HepG2 (cell line): ENCODE data around the gene ALPI. TPM values are rescaled to one million over a fixed set of nuclear protein-coding genes. Genes with fewer than 3 reads are reported as not detected.

Experiments
- ATAC-seq: fragments of 200-7000 bp; cut with Tn5 transposase; 3 replicates; pipeline ENCODE4 v1.9.1; 2020; ENCODE audit warnings: mild to moderate bottlenecking, moderate library complexity
- BruUV-seq: library from RNA; stranded (reverse); fragments of 400-500 nt; replicated peaks from 2 replicates; lab custom pipeline; 2021; lab: Mats Ljungman, UMichigan
- CTCF ChIA-PET: fragments of 300-600 bp; formaldehyde crosslinking; extraction: SDS; loops from one replicate; lab custom pipeline; 2021; ENCODE audit warnings: low total read pairs, inconsistent platforms, low intra/inter-chr PET ratio; lab: Yijun Ruan, JAX
- POLR2A ChIA-PET: fragments of 350-600 bp; sonication (Branson Sonifier 250); formaldehyde crosslinking; loops from one replicate; lab custom pipeline; 2020; ENCODE audit warnings: antibody characterized with exemption, inconsistent platforms; lab: Yijun Ruan, JAX
- DNase-seq: peaks from one replicate; pipeline ENCODE4 v3.0.0-alpha.2; 2015; ENCODE audit warnings: low spot score
- FAIRE-seq: peaks from 3 replicates; lab custom pipeline; 2011; peaks lifted over from hg19 to GRCh38; lab: Jason Lieb, UNC
- H2AFZ ChIP-seq: one replicate; pipeline ENCODE4 v1.6.1; 2011; ENCODE audit warnings: low read length, inconsistent platforms
- H3K27ac ChIP-seq: fragments of 300-600 bp; 3 replicates; pipeline ENCODE4 v1.8.0; 2011; ENCODE audit warnings: mixed run types, mild to moderate bottlenecking, mixed read lengths, low read length, inconsistent platforms; ENCODE audit not compliant: insufficient read depth; ENCODE audit errors: extremely low read length
- H3K27me3 ChIP-seq, 2 experiments: fragments of 200-600 bp in 1 of 2; 2 replicates in 1 of 2; 3 replicates in 1 of 2; pipeline versions ENCODE4 v1.6.0 to v1.8.0; 2011; ENCODE audit warnings: low read length in 2 of 2, mild to moderate bottlenecking in 2 of 2, moderate library complexity in 2 of 2, inconsistent platforms in 1 of 2; ENCODE audit not compliant: insufficient read depth in 2 of 2, control insufficient read depth in 1 of 2
- H3K36me3 ChIP-seq, 2 experiments: fragments of 200-600 bp in 1 of 2; replicated peaks in 1 of 2; 2 replicates in 1 of 2; 3 replicates in 1 of 2; pipeline versions ENCODE4 v1.5.1 to v1.8.0; 2011; ENCODE audit warnings: low read length in 2 of 2, inconsistent platforms in 1 of 2; ENCODE audit not compliant: insufficient read depth in 2 of 2, control insufficient read depth in 1 of 2
- H3K4me1 ChIP-seq: 2 replicates; pipeline ENCODE4 v1.5.1; 2012; ENCODE audit warnings: low read length, inconsistent platforms; ENCODE audit not compliant: insufficient read depth
- H3K4me2 ChIP-seq: 2 replicates; pipeline ENCODE4 v1.6.0; 2011; ENCODE audit warnings: low read depth, low read length, inconsistent platforms
- H3K4me3 ChIP-seq, 3 experiments: fragments of 200-600 bp in 1 of 3; sonication (generic), shearing (Covaris generic) in 1 of 3; replicated peaks in 1 of 3; 2 replicates each; pipeline ENCODE4 v1.5.1; 2011 to 2016; ENCODE audit warnings: low read length in 3 of 3, inconsistent platforms in 2 of 3, low read depth in 2 of 3, mild to moderate bottlenecking in 2 of 3, control low read depth in 1 of 3, mixed read lengths in 1 of 3; ENCODE audit not compliant: insufficient read depth in 1 of 3
- H3K79me2 ChIP-seq: one replicate; pipeline ENCODE4 v1.6.1; 2011; ENCODE audit warnings: low read length, inconsistent platforms; ENCODE audit not compliant: insufficient read depth
- H3K9ac ChIP-seq: 2 replicates; pipeline ENCODE4 v1.6.0; 2011; ENCODE audit warnings: mild to moderate bottlenecking, low read depth, low read length, inconsistent platforms; ENCODE audit not compliant: insufficient read depth
- H3K9me3 ChIP-seq: 2 replicates; pipeline ENCODE4 v1.5.1; 2012; ENCODE audit warnings: mild to moderate bottlenecking, low read length
- H4K20me1 ChIP-seq: 2 replicates; pipeline ENCODE4 v1.6.0; 2011; ENCODE audit warnings: inconsistent platforms, mild to moderate bottlenecking, low read length, moderate library complexity; ENCODE audit not compliant: insufficient read depth
- YY1 ChIP-seq: IDR thresholded peaks from 2 replicates; pipeline ENCODE4 v1.6.1; 2011; ENCODE audit warnings: low read length, low read depth, moderate library complexity, mild to moderate bottlenecking; ENCODE audit not compliant: insufficient read depth, insufficient replicate concordance
- WGBS: methylation state at CpG from one replicate; pipeline ENCODE4 v1.1.6; 2017; ENCODE audit warnings: low lambda C conversion rate; 5-methylcytosine and 5-hydroxymethylcytosine counted together
- in situ Hi-C: cut with HindIII; loops from 2 replicates; pipeline ENCODE4 v1.10.0; 2017; ENCODE audit warnings: low pct_unique_long_range_greater_than_20kb; ENCODE audit not compliant: extremely low pct_ligation_motif_present
- intact Hi-C: fragments of 100-400 bp; cut with micrococcal nuclease; formaldehyde crosslinking; loops from one replicate; pipeline ENCODE4 v1.10.0; 2022; ENCODE audit not compliant: unreplicated experiment
- polyA plus RNA-seq, 8 experiments: library from polyadenylated mRNA; depleted of rRNA in 3 of 8; stranded (reverse) in 7 of 8; unstranded in 1 of 8; fragments of >200 nt; fragmentation: Illumina TruSeq in 4 of 8; extraction: Trizol in 4 of 8; gene quantifications; 2 replicates each; pipeline versions ENCODE4 v1.2.1 to v1.2.3, GENCODE V29; 2011 to 2016; ENCODE audit warnings: low read depth in 4 of 8, missing spikeins in 1 of 8, mixed read lengths in 1 of 8; ENCODE audit not compliant: insufficient read depth in 1 of 8
- total RNA-seq, 5 experiments: library from RNA; depleted of rRNA; stranded (reverse); fragments of >200 nt; fragmentation: Illumina TruSeq; extraction: Trizol; gene quantifications; 2 replicates each; pipeline ENCODE4 v1.2.3, GENCODE V29; 2016; ENCODE audit warnings: low read depth in 1 of 5
- TF ChIP-seq, protein P1 (sequence below): sonication (generic); formaldehyde crosslinking; IDR thresholded peaks from 2 replicates; pipeline ENCODE4 v1.5.1; 2020; ENCODE audit warnings: mild to moderate bottlenecking, missing genetic modification reagents, moderate library complexity

Gene ALPI
- total and polyA plus RNA-seq, 2 of the 13 experiments (the other 11 are each of a cell fraction or from before 2014, with no cell fraction given): not detected

DNA sequence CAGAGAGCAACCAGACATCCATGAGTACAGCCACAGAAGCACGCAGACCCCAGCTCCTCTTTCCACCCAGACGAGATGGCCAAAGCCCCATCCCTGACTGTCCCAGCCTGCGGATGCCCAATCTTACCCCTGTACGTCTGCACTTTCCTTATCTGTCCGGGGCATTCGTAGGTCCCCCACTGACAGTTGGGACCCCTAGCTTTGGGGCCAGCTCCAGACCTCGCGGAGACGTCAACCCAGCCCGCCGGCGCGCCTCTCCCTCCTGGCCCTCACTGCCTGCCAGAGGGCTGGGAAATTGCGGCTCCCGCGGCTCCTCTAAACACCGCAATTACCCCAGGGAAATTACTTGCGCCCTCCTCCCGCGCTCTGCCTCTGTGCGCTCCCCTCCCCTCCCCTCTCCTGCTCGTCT is 29.4 kb downstream of the ALPI start:
- Histone ChIP-seq H3K27ac (no peak overlapping the region), H3K9me3 (no peaks in the 10 kb centered on the region), H3K27me3 (peaks cover 32 to 88% of the 10 kb centered on the region in 2 experiments), H3K79me2 (no peaks in the 10 kb centered on the region), H4K20me1 (no peaks in the 10 kb centered on the region; the same call in 1 of the 2 replicates), H3K4me3 (no peak overlapping the region), H2AFZ (no peak overlapping the region), H3K4me2 (no peak overlapping the region), H3K4me1 (no peaks in the 10 kb centered on the region), H3K36me3 (no peaks in the 10 kb centered on the region), H3K9ac (no peak overlapping the region)
- no TSS peak for BruUV-seq
- no peak for FAIRE-seq
- no peak for ATAC-seq
- 15% methylated on average over 17 of the region's 22 CpGs for WGBS
- in situ Hi-C loops (no loop called here), intact Hi-C loops (no loop called here)
- POLR2A ChIA-PET: no interaction called here
- CTCF ChIA-PET: no interaction called here
- no peak for DNase-seq
- no peak for TF ChIP-seq YY1
- TF ChIP-seq, protein P1, sequence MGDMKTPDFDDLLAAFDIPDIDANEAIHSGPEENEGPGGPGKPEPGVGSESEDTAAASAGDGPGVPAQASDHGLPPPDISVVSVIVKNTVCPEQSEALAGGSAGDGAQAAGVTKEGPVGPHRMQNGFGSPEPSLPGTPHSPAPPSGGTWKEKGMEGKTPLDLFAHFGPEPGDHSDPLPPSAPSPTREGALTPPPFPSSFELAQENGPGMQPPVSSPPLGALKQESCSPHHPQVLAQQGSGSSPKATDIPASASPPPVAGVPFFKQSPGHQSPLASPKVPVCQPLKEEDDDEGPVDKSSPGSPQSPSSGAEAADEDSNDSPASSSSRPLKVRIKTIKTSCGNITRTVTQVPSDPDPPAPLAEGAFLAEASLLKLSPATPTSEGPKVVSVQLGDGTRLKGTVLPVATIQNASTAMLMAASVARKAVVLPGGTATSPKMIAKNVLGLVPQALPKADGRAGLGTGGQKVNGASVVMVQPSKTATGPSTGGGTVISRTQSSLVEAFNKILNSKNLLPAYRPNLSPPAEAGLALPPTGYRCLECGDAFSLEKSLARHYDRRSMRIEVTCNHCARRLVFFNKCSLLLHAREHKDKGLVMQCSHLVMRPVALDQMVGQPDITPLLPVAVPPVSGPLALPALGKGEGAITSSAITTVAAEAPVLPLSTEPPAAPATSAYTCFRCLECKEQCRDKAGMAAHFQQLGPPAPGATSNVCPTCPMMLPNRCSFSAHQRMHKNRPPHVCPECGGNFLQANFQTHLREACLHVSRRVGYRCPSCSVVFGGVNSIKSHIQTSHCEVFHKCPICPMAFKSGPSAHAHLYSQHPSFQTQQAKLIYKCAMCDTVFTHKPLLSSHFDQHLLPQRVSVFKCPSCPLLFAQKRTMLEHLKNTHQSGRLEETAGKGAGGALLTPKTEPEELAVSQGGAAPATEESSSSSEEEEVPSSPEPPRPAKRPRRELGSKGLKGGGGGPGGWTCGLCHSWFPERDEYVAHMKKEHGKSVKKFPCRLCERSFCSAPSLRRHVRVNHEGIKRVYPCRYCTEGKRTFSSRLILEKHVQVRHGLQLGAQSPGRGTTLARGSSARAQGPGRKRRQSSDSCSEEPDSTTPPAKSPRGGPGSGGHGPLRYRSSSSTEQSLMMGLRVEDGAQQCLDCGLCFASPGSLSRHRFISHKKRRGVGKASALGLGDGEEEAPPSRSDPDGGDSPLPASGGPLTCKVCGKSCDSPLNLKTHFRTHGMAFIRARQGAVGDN (CRISPR knock-in tag): peak; percentile 8; the same call in 1 of the 2 replicates
